Hematopoietic multipotent progenitor cell treated with erythropoietin and hydrocortisone succinate and interleukin-3 and kit ligand, for 15 days (in vitro differentiated cells): ENCODE data around the gene MAVS.
"Not testable (repeated sequence)": the region's sequence is repeated elsewhere in the genome, so short reads cannot be mapped to it uniquely, and the experiment has no call there.

Experiments used
- DNase-seq: peaks from one replicate; pipeline ENCODE4 v3.0.0-alpha.2; 2015; ENCODE audit warnings: low spot score

The MAVS gene

DNA sequence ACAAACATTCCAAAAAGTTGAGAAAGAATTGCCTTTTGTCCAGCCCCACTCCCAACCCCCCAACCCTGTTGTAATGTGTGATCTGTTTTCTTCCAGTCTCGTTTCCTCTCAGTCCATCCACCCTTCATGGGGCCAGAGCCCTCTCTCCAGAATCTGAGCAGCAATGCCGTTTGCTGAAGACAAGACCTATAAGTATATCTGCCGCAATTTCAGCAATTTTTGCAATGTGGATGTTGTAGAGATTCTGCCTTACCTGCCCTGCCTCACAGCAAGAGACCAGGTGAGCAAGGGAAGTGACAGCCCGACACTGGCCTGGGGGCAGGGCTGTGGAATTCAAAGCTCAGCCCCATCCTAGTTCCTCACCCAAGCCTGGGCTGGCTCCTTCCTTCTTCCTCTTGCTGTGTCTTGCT, 7.8 kb downstream of the MAVS start:
- no peak for DNase-seq

DNA sequence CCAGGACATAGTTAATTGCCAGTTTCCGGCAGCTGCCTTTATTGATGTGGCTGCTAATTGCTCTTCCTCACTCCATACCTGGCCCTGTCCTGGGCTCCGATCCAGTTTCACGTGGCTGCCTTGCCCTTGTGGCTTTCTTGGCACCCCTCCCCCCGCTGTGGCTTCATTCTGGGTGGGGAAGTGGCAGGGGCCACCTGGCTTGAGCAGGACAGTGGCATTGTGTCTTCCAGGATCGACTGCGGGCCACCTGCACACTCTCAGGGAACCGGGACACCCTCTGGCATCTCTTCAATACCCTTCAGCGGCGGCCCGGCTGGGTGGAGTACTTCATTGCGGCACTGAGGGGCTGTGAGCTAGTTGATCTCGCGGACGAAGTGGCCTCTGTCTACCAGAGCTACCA, 10.8 kb downstream of the MAVS start:
- DNase-seq = no peak

DNA sequence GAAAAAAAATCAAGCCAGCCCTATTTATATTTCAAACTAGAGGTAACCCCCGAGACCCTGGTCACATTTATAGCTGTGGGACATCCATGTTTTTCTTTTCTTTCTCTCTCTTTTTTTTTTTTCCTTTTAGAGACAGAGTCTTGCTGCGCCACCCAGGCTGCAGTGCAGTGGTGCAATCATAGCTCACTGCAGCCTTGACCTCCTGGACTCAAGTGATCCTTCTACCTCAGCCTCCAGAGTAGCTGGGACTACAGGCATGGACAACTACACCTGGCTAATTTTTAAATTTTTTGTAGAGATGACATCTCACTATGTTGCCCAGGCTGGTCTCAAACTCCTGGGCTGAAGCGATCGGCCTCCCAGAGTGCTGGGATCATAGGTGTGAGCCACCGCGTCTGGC, 12.1 kb downstream of the MAVS start:
- DNase-seq = no peak

DNA sequence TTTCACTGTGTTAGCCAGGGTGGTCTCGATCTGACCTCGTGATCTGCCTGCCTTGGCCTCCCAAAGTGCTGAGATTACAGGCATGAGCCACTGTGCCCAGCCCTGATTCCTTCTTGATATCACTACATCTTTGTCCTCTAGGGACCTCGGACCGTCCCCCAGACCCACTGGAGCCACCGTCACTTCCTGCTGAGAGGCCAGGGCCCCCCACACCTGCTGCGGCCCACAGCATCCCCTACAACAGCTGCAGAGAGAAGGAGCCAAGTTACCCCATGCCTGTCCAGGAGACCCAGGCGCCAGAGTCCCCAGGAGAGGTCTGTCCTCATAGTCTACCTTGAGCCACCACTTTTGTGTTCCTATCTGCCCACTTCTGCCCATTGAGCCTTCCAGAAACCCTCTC, 14.6 kb downstream of the MAVS start:
- DNase-seq = no peak

DNA sequence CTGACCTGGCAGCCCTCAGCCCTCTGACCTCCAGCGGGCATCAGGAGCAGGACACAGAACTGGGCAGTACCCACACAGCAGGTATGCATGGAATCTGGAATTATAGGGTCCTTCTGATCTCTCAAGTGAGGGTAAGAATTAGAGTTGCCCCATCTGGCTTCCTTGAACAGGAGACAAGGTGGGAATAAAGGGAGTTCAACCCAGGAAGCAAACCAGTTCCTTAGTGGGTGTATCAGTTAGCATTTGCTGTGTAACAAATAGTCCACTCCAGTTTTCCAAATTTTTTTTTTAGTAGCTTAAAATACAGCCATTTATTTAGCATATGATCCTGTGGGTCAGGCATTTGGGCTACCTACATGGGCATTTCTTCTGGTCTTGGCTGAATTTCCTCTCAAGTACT, 15.7 kb downstream of the MAVS start:
- DNase-seq = no peak

DNA sequence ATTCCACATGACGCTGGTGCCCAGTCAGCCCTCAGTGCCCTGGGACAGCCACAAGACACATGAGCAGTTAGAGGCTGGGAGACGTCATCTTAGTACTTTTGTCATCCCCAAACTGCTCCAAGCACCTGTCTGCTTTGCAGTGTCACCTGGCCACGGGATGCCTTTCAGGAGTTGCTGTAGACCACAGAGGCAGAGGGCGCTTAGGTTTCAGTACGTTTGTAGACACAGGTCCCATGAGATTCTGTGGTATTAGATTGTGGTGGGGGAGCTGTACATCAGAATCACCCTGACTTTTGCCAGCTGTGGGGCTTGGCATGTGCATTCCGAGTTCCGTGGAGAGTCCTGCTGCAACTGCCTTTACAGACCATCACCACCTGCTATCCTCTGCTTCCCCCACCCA, 16.7 kb downstream of the MAVS start:
- DNase-seq = no peak

DNA sequence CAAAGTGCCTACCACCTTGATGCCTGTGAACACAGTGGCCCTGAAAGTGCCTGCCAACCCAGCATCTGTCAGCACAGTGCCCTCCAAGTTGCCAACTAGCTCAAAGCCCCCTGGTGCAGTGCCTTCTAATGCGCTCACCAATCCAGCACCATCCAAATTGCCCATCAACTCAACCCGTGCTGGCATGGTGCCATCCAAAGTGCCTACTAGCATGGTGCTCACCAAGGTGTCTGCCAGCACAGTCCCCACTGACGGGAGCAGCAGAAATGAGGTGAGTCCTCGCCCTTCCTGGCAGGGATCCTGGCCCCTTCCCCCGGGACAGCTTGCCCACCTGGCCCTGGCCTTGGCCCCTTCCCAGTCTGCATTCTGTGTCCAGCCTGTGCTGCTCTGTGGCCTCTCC, 17.9 kb downstream of the MAVS start:
- no peak for DNase-seq

DNA sequence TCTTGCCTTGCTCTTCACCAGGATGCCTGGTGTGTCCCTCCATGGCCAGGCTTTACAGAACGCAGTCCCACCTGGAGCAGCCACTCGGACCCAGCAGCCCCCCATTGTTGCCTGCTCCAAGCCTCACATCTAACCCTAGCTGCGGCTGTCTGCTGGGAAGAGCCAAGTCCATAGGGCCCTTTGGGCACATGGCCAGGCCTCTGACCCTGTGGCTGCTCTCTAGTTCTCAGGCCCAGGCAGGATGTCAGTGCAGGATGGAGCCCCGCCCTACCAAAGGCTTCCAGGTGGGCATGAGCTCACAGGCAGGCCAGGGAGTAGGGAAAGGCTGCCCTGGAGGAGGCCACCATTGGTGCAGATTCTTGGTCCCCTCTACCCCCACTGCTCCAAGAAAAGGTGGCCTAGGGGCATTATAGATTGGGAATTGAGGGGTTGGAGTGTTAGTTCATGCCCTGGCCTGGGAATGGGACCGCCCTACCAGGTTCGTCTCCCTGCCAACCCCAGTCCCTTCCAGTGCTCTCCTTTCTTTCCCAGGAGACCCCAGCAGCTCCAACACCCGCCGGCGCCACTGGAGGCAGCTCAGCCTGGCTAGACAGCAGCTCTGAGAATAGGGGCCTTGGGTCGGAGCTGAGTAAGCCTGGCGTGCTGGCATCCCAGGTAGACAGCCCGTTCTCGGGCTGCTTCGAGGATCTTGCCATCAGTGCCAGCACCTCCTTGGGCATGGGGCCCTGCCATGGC, 18.7 kb downstream of the MAVS start:
- DNase-seq = no peak

DNA sequence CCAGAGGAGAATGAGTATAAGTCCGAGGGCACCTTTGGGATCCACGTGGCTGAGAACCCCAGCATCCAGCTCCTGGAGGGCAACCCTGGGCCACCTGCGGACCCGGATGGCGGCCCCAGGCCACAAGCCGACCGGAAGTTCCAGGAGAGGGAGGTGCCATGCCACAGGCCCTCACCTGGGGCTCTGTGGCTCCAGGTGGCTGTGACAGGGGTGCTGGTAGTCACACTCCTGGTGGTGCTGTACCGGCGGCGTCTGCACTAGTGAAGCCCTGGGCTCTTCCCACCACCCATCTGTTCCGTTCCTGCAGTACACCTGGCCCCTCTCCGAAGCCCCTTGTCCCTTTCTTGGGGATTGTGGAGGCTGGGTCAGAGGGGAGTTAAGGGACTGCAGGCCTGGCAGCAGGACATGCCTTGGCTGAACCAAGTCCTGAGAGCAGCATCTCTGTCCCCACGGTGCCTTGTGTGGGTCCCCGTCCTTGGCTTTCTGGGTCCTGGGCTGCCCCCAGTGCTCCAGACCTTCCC, 19.3 kb downstream of the MAVS start:
- DNase-seq = no peak

DNA sequence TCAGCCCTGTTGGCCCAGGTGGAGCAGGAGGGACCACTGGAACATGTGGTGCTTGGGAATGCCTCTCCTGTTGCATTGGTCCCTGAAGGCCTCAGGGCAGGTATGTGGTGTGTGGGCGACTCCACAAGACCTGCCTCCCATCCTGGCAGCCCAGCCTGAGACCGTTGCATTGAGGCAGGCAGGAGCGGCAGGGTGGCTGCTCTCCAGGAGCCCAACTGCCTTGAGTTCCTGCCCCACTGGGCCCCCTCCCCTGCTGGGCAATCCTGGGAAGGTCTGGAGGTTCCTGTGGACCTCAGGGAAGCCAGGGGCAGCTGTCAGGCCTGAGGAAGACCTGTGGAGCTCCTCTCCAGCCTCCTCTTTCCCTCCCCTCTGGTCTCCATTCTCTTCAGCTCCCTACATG, 19.8 kb downstream of the MAVS start:
- no peak for DNase-seq

DNA sequence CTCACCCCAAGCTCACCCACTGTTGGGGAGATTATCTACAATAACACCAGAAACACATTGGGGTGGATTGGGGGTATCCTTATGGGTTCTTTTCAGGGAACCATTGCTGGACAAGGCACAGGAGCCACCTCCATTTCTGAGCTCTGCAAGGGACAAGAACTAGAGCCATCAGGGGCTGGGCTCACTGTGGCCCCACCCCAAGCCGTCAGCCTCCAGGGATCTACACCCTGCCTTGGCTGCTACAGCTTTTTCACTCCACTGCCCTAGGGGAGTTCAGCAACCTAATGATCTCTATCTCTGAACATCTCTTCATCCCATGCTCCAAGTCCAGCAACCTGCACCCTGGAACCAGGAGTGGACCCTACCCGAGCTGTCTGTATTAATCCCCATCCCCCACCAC, 21.2 kb downstream of the MAVS start:
- DNase-seq = no peak

DNA sequence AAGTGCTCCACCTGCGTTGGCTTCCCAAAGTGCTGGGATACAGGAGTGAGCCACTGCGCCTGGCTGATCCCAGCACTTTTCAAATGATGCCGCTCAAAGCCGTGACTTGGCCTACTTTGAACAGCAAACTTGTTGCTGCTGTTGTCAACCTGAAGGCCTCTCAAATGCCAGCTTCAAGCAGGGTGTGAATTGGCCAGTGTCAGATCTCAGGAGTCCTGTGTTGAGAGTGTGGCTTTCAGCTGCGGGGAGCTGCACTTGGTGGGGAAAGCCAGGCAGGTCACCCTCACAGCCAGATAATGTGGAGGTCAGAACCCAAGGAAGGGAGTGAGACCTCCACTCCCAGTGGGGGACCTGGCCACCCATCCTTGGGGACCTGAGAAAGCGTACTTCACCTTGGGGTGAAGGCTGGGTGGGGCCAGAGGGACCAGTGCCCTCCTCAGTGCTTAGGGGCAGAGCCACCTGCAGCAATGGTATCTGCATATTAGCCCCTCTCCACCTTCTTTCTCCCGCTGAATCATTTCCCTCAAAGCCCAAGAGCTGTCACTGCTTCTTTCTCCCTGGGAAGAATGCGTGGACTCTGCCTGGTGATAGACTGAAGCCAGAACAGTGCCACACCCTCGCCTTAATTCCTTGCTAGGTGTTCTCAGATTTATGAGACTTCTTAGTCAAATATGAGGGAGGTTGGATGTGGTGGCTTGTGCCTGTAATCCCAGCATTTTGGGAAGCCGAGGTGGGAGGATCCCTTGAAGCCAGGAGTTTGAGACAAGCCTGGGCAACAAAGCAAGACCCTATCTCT, 23.4 kb downstream of the MAVS start:
- no peak for DNase-seq

DNA sequence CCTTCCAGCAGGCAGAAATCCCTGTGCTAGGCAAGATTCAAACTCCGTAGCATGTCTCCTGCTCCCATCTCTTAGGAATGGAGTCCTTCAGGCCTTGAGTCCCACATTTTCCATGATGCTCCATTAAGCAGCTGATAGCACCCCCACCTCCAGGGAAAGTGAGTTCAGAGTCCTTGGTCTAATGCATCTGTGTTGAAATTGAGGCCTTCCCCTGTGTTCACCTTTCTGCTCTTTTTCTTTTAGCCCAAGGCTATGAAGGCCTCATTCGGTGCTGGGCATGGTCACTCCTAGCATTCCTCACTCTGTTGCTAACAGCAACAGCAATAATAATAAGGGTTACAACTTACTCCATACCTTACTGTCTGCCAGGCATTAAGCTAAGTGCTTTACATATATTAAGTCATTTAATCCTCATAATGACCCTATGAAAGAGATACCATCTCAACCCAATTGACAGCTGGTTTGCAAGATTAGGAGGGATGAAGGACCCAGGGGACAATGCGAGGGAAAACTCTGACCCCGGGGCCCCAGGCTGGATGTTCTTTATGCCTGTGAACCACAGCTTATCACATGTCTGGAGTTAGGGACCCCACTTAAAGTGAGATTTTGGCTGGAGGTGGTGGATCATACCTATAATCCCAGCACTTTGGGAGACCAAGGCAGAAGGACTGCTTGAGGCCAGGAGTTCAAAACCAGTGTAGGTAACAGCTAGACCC, 25.1 kb downstream of the MAVS start:
- DNase-seq = no peak

DNA sequence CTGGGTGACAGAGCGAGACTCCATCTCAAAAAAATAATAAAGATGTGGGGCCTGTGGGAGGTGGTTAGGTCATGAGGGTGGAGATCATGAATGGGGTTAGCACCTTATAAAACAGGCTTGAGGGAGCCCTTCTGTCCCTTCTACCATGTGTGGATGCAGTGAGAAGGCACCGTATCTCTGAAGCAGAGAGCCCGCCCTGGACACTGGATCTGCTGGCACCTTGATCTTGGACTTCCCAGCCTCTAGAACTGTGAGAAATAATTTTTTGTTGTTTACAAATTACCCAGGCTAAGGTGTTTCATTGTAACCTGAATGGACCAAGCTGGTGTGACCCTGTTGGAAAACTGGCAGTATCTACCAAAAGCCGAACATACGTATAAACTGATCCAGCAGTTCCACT, 26.9 kb downstream of the MAVS start:
- DNase-seq = no peak

DNA sequence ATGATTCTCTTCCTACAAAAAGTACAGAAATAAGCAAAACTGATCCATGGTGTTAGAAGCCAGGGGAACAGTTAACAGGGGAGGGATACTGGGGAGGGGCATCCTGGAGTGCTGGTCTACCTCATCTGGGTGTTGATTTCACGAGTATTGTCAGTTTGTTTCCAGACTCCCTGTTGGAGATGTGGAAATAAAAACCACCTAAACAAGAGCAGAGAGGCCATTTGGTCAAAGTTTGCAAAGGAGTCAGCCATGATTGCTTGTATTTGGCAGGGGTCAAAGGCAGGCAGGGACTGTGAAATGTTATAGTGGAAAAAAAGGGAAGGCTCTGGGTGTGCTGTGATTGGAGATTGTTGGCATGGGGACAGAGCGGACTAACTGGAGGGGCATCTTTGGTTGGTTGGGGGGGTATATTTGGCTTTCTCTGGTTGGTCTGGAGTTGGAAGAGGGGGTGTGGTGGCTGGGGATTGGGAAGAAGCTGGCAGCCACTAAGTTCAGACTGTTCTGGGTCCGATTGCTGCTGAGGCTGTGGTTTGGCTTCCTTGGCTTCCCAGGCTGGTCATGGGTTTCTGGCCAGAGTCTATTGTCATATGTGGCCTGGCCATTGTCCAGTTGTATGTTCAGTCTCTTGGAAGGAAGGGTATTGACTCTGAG, 27.7 kb downstream of the MAVS start:
- DNase-seq = no peak

DNA sequence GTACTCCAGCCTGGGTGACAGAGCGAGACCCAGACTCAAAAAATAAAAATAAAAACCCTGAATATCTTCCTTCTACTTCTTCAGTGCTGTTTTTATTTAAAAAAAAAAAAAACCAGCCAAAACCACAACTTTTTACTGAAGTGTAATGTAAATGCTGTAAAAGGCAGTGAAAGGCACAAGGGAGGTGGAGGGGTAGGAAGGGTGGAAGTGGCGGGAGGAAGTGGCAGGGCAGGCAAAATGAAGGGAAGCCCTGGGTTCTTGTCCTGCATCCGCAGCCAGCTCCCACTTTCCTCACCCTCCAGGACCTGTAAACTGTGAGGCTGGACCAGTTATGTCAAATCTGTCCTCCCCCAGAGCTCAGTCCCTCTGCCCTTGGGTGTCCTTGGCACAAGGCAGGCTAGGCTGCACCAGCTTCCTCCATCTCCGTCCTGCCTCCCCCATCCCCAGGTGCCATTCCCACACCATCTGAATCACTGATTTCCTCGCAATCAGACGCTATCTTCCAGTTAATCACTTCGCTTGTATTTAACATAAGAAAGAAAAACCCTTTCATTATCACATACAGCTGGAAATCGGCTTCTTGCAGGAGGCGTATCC, 28.8 kb downstream of the MAVS start:
- DNase-seq = no peak

DNA sequence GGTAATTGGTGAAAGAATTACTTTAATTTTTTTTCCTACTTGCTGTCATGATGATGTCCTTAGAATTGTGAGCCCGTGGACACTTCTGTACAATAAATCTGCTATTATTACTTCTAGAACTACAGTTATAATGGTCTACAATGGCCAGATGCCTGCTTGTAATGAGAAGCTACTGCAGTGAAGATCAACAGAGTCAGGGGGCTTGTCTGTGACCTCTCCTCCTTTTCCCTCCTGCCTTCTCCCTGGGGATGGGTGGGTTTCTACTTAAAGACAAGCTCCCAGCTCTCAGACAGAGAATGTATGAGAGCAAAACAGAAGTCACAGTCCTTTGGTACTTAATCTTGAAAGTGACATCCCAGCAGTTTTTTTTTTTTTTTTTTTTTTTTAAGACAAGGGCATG, 29.4 kb downstream of the MAVS start:
- DNase-seq = no peak

DNA sequence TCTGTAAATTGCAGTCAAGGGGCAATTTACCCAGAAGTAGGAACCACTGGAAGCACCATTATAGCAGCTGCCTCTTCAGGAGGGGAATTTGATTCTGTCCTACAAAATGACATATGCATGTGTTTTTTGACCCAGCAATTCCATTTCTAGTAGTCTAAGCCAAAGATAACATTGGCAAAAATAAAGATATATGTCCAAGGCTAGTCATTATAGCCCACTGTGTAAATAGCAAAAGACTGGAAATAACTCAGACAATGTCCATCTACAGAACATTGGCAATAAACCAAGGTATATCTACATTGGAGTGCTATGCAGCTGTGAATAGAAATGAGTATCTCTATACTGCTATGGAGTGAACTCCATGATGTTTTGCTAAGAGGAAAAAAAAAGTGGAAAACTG, 30.0 kb downstream of the MAVS start:
- no peak for DNase-seq

DNA sequence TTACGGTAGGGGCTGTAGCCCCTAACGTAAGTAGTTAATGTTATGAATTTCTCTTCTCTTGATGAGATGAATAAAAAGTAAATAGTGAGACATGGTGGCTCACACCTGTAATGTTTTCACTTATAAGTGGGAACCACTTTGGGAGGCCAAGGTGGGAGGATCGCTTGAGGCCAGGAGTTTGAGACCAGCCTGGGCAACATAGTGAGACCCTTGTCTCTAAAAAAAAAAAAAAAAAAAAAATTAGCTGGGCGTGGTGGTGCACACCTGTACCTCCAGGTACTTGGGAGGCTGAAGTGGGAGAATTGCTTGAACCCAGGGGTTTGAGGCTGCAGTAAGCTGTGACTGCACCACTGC, 32.3 kb downstream of the MAVS start:
- DNase-seq = not testable (repeated sequence)

DNA sequence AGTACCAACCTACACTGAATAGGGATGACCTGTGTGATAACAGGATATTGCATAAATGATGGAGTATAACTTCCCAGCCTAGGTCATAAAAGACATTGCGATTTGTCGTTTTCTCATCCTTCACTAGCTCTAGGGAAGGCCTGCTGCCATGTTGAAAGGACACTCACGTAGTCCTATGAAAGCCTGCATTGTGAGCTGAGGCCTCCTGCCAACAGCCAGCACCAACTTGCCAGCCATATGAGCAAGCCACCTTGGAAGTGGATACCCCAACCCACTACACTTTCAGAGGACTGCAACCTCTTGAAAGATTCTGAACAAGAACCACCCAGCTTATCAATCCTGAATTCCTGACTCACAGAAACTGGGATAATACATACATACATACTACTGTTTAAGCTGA, 39.1 kb downstream of the MAVS start:
- DNase-seq = no peak

DNA sequence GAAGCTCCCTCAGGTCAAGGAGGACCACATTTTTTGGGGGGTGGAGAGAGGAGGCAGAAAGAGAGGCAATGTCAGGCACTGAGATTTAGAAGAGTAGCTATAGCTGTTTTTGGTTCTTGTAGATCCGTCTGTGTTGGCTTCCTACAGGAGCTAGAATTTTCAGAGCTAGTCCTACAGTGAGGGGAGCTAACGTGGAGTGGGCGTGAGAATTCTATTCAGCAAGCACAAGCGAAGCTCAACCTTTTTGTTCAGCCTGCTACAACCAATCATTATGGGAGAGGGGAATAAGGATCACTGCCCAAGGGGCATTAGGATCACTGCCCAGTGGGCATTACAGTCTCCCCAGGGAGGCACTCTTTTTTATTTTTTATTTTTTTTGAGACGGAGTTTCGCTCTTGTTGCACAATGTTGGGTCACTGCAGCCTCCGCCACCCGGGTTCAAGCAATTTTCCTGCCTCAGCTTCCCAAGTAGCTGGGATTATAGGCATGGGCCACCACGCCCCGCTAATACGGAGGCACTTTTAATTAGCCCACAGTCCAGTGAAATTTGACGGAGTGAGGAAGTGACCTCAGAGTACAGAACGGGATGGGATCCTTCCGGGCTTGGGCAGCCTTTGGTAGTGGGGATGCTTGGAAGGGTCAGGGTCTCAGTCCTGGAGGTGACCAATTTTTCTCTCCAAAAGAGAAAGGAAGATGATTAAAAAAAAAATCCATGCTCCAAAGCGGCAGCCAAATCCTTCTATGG, 41.4 kb downstream of the MAVS start:
- no peak for DNase-seq
